Measurements from ENCODE around the gene NPC2.

GRCh38 chr14:74463697-74464096, 29.4 kb downstream of the NPC2 start:
- TF ChIP-seq CTCF (IDR thresholded peaks at IDR 0.05) (no peak), REST (IDR thresholded peaks at IDR 0.05; ENCODE audit: insufficient read depth in 1 of 2, low read depth in 2 of 2, low read length in 1 of 2) (no peak), POLR2AphosphoS5 (IDR thresholded peaks at IDR 0.05; ENCODE audit: low read depth, low read length) (no peak)
